Measurements from ENCODE around the gene WDFY1. TPM values are rescaled to one million over a fixed set of nuclear protein-coding genes. Genes with fewer than 3 reads are reported as not detected.

Gene WDFY1
- total RNA-seq, 1 experiment from 2014 or later, result 44.7 TPM

GRCh38 chr2:223889229-223889628, 55.9 kb downstream of the WDFY1 start:
- H3K4me1 ChIP-seq (ENCODE audit: control insufficient read depth in 1 of 2, insufficient read depth in 2 of 2, low read length in 2 of 2), result no peaks in the 10 kb centered on the region
- no peaks in the 10 kb centered on the region for H4K20me1 ChIP-seq (ENCODE audit: insufficient read depth)
- no peak overlapping the region for H3K27ac ChIP-seq (ENCODE audit: low read depth, low read length)
- ChIA-PET CTCF (no interaction called here), POLR2A (no interaction called here), RAD21 (ENCODE audit: low non-redundant PET in 1 of 2, low total read pairs in 2 of 2, uncharacterized antibody in 2 of 2, unreplicated experiment in 2 of 2) (no interaction called here)
- no peak overlapping the region for H3K9ac ChIP-seq (ENCODE audit: low read length)
- no peaks in the 10 kb centered on the region for H3K9me2 ChIP-seq (ENCODE audit: insufficient read depth)
- DNase-seq (ENCODE audit: low read depth, low spot score) (no peak), ATAC-seq (no peak)
- no peak overlapping the region for H2AFZ ChIP-seq (ENCODE audit: low read depth, low read length, poor library complexity, severe bottlenecking)
- no peak for TF ChIP-seq SRF (IDR thresholded peaks at IDR 0.05; ENCODE audit: low read depth)
- TF ChIP-seq CEBPB (IDR thresholded peaks at IDR 0.05; ENCODE audit: low read depth), result no peak
- no peak for TF ChIP-seq YY1 (IDR thresholded peaks at IDR 0.05; ENCODE audit: extremely low read depth, insufficient replicate concordance, low read depth, low read length)
- H3K4me2 ChIP-seq (ENCODE audit: low read length), result no peak overlapping the region
- no peaks in the 10 kb centered on the region for H3K27me3 ChIP-seq (ENCODE audit: insufficient read depth, low read length)
- H3K9me3 ChIP-seq (ENCODE audit: control insufficient read depth in 1 of 2, insufficient read depth in 1 of 2, low read depth in 1 of 2, low read length in 2 of 2), result no peaks in the 10 kb centered on the region
- intact Hi-C loops (cut with micrococcal nuclease), result no loop called here
- BruUV-seq (replicated peaks), result no TSS peak
- H3K79me2 ChIP-seq (ENCODE audit: insufficient read depth, low read length), result no peaks in the 10 kb centered on the region
- peaks cover 2 to 10% of the 10 kb centered on the region in 2 experiments; a peak in 2 of 4 replicates for H3K36me3 ChIP-seq (ENCODE audit: control insufficient read depth in 1 of 2, insufficient read depth in 2 of 2, low read length in 2 of 2)
- no peak overlapping the region for H3K4me3 ChIP-seq (replicated peaks in 1 of 2; ENCODE audit: low read depth in 1 of 2, low read length in 2 of 2)

GRCh38 chr2:223888251-223888650, 56.9 kb downstream of the WDFY1 start:
- POLR2A ChIA-PET, result no interaction called here
- RAD21 ChIA-PET (ENCODE audit: low non-redundant PET in 1 of 2, low total read pairs in 2 of 2, uncharacterized antibody in 2 of 2, unreplicated experiment in 2 of 2), result no interaction called here
- no peak overlapping the region for H3K27ac ChIP-seq (ENCODE audit: low read depth, low read length)
- TF ChIP-seq EZH2 (IDR thresholded peaks at IDR 0.05), result no peak
- no peak for TF ChIP-seq POLR2AphosphoS5 (IDR thresholded peaks at IDR 0.05; ENCODE audit: low read depth, low read length)
- no peak for TF ChIP-seq YY1 (IDR thresholded peaks at IDR 0.05; ENCODE audit: extremely low read depth, insufficient replicate concordance, low read depth, low read length)
- TF ChIP-seq SP1 (IDR thresholded peaks at IDR 0.05; ENCODE audit: low read depth), result no peak
- no peak for TF ChIP-seq EZH2phosphoT487 (IDR thresholded peaks at IDR 0.05; ENCODE audit: borderline replicate concordance)
- TF ChIP-seq TCF7L2 (IDR thresholded peaks at IDR 0.05; ENCODE audit: borderline replicate concordance, extremely low read depth, insufficient read depth, insufficient read length), result no peak
- TF ChIP-seq POLR2A (IDR thresholded peaks at IDR 0.05; ENCODE audit: borderline replicate concordance, extremely low read depth, insufficient read depth, insufficient read length), result no peak
- no peak for TF ChIP-seq ZFX (IDR thresholded peaks at IDR 0.05)
- no peak for TF ChIP-seq ATF3 (IDR thresholded peaks at IDR 0.05)
- no peak for TF ChIP-seq JUND (IDR thresholded peaks at IDR 0.05)
- TF ChIP-seq MAX (IDR thresholded peaks at IDR 0.05), result no peak
- TF ChIP-seq SIN3A (IDR thresholded peaks at IDR 0.05; ENCODE audit: low read depth), result no peak
- no peak for TF ChIP-seq FOSL1 (IDR thresholded peaks at IDR 0.05; ENCODE audit: low read depth)
- no peak for TF ChIP-seq SRF (IDR thresholded peaks at IDR 0.05; ENCODE audit: low read depth)
- TF ChIP-seq ELF1 (IDR thresholded peaks at IDR 0.05; ENCODE audit: borderline replicate concordance, low read depth), result no peak
- no peak for TF ChIP-seq REST (IDR thresholded peaks at IDR 0.05; ENCODE audit: low read depth)

More at GRCh38 chr2:223888251-223888650, 56.9 kb downstream of the WDFY1 start:
- Histone ChIP-seq H3K9me3 (ENCODE audit: control insufficient read depth in 1 of 2, insufficient read depth in 1 of 2, low read depth in 1 of 2, low read length in 2 of 2) (no peaks in the 10 kb centered on the region), H3K9ac (ENCODE audit: low read length) (no peak overlapping the region), H3K4me1 (ENCODE audit: control insufficient read depth in 1 of 2, insufficient read depth in 2 of 2, low read length in 2 of 2) (no peaks in the 10 kb centered on the region), H3K9me2 (ENCODE audit: insufficient read depth) (no peaks in the 10 kb centered on the region), H3K36me3 (ENCODE audit: control insufficient read depth in 1 of 2, insufficient read depth in 2 of 2, low read length in 2 of 2) (peaks cover 6 to 10% of the 10 kb centered on the region in 2 experiments; a peak in 3 of 4 replicates), H3K4me3 (replicated peaks in 1 of 2; ENCODE audit: low read depth in 1 of 2, low read length in 2 of 2) (no peak overlapping the region), H3K4me2 (ENCODE audit: low read length) (no peak overlapping the region), H3K27me3 (ENCODE audit: insufficient read depth, low read length) (no peaks in the 10 kb centered on the region), H3K79me2 (ENCODE audit: insufficient read depth, low read length) (no peaks in the 10 kb centered on the region), H2AFZ (ENCODE audit: low read depth, low read length, poor library complexity, severe bottlenecking) (no peak overlapping the region), H4K20me1 (ENCODE audit: insufficient read depth) (no peaks in the 10 kb centered on the region)
- DNase-seq (ENCODE audit: low read depth, low spot score) (no peak), ATAC-seq (no peak)
- no TSS peak for BruUV-seq (replicated peaks)
- intact Hi-C loops (cut with micrococcal nuclease), result no loop called here
- CTCF ChIA-PET, result no interaction called here

Measured in HCT116 (cell line).